Upper lobe of left lung (tissue), 6 donors: ENCODE results near the gene PARD3B. TPM values are rescaled to one million over a fixed set of nuclear protein-coding genes. Genes with fewer than 3 reads are reported as not detected.

Experiments used
- ATAC-seq, 2 donors: fragments of 200-7000 bp; cut with Tn5 transposase; one replicate each; pipeline ENCODE4 v1.9.1; 2022; ENCODE audit warnings: mild to moderate bottlenecking in 2 of 2, moderate library complexity in 2 of 2; ENCODE audit not compliant: low FRiP score in 2 of 2
- DNase-seq, 2 donors: peaks; one replicate each; pipeline ENCODE4 v3.0.0-alpha.2; 2019 to 2020
- H3K27ac ChIP-seq, 4 donors: fragments of 200-600 bp; sonication (generic); one replicate each; pipeline ENCODE4 v1.5.1; 2016 to 2019
- H3K27me3 ChIP-seq, 4 donors: fragments of 200-600 bp; sonication (generic); one replicate each; pipeline ENCODE4 v1.5.1; 2017 to 2019
- H3K36me3 ChIP-seq, 4 donors: fragments of 200-600 bp; sonication (generic); one replicate each; pipeline ENCODE4 v1.5.1; 2016 to 2019
- H3K4me1 ChIP-seq, 4 donors: fragments of 200-600 bp; sonication (generic); one replicate each; pipeline ENCODE4 v1.5.1; 2018 to 2019
- H3K4me3 ChIP-seq, 4 donors: fragments of 200-600 bp; sonication (generic); one replicate each; pipeline ENCODE4 v1.5.1; 2017 to 2019; ENCODE audit warnings: mild to moderate bottlenecking in 2 of 4, moderate library complexity in 1 of 4
- H3K9me3 ChIP-seq, 4 donors: fragments of 200-600 bp; sonication (generic); one replicate each; pipeline ENCODE4 v1.5.1; 2018 to 2019
- CTCF ChIP-seq, 6 experiments: fragments of 450-650 bp in 4 of 6; fragments of 200-600 bp in 2 of 6; sonication (generic) in 2 of 6; IDR thresholded peaks; one replicate each; pipeline ENCODE4 v1.5.1; 2016 to 2019; ENCODE audit warnings: antibody characterized with exemption in 6 of 6
- EP300 ChIP-seq, 4 donors: sonication (generic); formaldehyde crosslinking; IDR thresholded peaks; one replicate each; pipeline ENCODE4 v1.5.1; 2017; ENCODE audit warnings: antibody characterized with exemption in 4 of 4, control low read depth in 2 of 4
- POLR2A ChIP-seq, 4 donors: fragments of 450-650 bp; IDR thresholded peaks; one replicate each; pipeline ENCODE4 v1.5.1; 2016 to 2017; ENCODE audit warnings: antibody characterized with exemption in 4 of 4, mild to moderate bottlenecking in 2 of 4
- POLR2AphosphoS5 ChIP-seq, 2 donors: sonication (generic); formaldehyde crosslinking; IDR thresholded peaks; one replicate each; pipeline ENCODE4 v1.5.1; 2017; ENCODE audit warnings: antibody characterized with exemption in 2 of 2
- WGBS, 2 donors: methylation state at CpG; one replicate each; pipeline ENCODE4 v1.1.5; 2017 to 2018; 5-methylcytosine and 5-hydroxymethylcytosine counted together
- total RNA-seq, 6 donors: library from RNA; depleted of rRNA in 4 of 6; stranded (reverse); fragments of >200 nt in 4 of 6; gene quantifications; one replicate each; pipeline versions ENCODE4 v1.1.0 to v1.2.1, GENCODE V29; 2016 to 2021
- donor health status: DM: no; HTN: no; CAD: no; lungs with moderate emphysema.
- donor health status: DM: no; HTN: yes; CAD: no; lungs with severe emphysema.

Gene PARD3B
- total RNA-seq, 6 donors from 2014 or later, result 17.8 to 44.9 (median 24.2) TPM

GRCh38 chr2:205461678-205462665 is 916.7 kb downstream of the PARD3B start:
- no peaks in the 10 kb centered on the region for H3K9me3 ChIP-seq
- H3K27ac ChIP-seq, result no peak overlapping the region
- ATAC-seq (no peak), DNase-seq (no peak)
- no peaks in the 10 kb centered on the region for H3K4me1 ChIP-seq
- no peak overlapping the region for H3K4me3 ChIP-seq
- no peak for TF ChIP-seq EP300 (IDR thresholded peaks at IDR 0.05)
- no peak for TF ChIP-seq CTCF (IDR thresholded peaks at IDR 0.05)
- TF ChIP-seq POLR2A (IDR thresholded peaks at IDR 0.05), result no peak
- TF ChIP-seq POLR2AphosphoS5 (IDR thresholded peaks at IDR 0.05), result no peak
- H3K36me3 ChIP-seq, result no peaks in the 10 kb centered on the region
- WGBS, 2 donors, result 80 to 81% methylated on average over 6 of the region's 6 CpGs
- no peaks in the 10 kb centered on the region for H3K27me3 ChIP-seq

GRCh38 chr2:205462681-205463345 is 917.5 kb downstream of the PARD3B start:
- DNase-seq (no peak), ATAC-seq (no peak)
- H3K36me3 ChIP-seq, result no peaks in the 10 kb centered on the region
- no peak overlapping the region for H3K4me3 ChIP-seq
- TF ChIP-seq POLR2A (IDR thresholded peaks at IDR 0.05) (no peak), POLR2AphosphoS5 (IDR thresholded peaks at IDR 0.05) (no peak), EP300 (IDR thresholded peaks at IDR 0.05) (no peak), CTCF (IDR thresholded peaks at IDR 0.05) (no peak)
- H3K9me3 ChIP-seq, result no peaks in the 10 kb centered on the region
- no peak overlapping the region for H3K27ac ChIP-seq
- no peaks in the 10 kb centered on the region for H3K27me3 ChIP-seq
- 91 to 96% methylated on average over 6 of the region's 6 CpGs for WGBS, 2 donors
- H3K4me1 ChIP-seq, result no peaks in the 10 kb centered on the region

- Histone ChIP-seq H3K9me3 (no peaks in the 10 kb centered on the region), H3K27me3 (no peaks in the 10 kb centered on the region), H3K27ac (no peak overlapping the region), H3K4me3 (no peak overlapping the region), H3K36me3 (no peaks in the 10 kb centered on the region), H3K4me1 (no peaks in the 10 kb centered on the region)
- ATAC-seq, result no peak
- TF ChIP-seq POLR2A (IDR thresholded peaks at IDR 0.05) (no peak), CTCF (IDR thresholded peaks at IDR 0.05) (no peak), EP300 (IDR thresholded peaks at IDR 0.05) (no peak), POLR2AphosphoS5 (IDR thresholded peaks at IDR 0.05) (no peak)
- DNase-seq, result no peak
- 86 to 89% methylated on average over 5 of the region's 5 CpGs for WGBS, 2 donors
Observed at GRCh38 chr2:205463466-205464025, 918.3 kb downstream of the PARD3B start.

- DNase-seq (no peak), ATAC-seq (no peak)
- no peaks in the 10 kb centered on the region for H3K36me3 ChIP-seq
- WGBS, 2 donors, result 90 to 93% methylated on average over 3 of the region's 3 CpGs
- H3K27ac ChIP-seq, result no peak overlapping the region
- H3K4me1 ChIP-seq, result no peaks in the 10 kb centered on the region
- H3K27me3 ChIP-seq, result no peaks in the 10 kb centered on the region
- H3K9me3 ChIP-seq, result no peaks in the 10 kb centered on the region
- TF ChIP-seq POLR2AphosphoS5 (IDR thresholded peaks at IDR 0.05) (no peak), EP300 (IDR thresholded peaks at IDR 0.05) (no peak), CTCF (IDR thresholded peaks at IDR 0.05) (no peak), POLR2A (IDR thresholded peaks at IDR 0.05) (no peak)
- no peak overlapping the region for H3K4me3 ChIP-seq
Observed at GRCh38 chr2:205464681-205465080, 919.4 kb downstream of the PARD3B start.
